ENCODE measurements around the gene ADK.

ADK gene

GRCh38 chr10:74620626-74621025, 469.6 kb downstream of the ADK start:
- no peak overlapping the region for H3K4me3 ChIP-seq (ENCODE audit: low read length)
- no peak for DNase-seq (ENCODE audit: low read depth)
- TF ChIP-seq, protein P1, sequence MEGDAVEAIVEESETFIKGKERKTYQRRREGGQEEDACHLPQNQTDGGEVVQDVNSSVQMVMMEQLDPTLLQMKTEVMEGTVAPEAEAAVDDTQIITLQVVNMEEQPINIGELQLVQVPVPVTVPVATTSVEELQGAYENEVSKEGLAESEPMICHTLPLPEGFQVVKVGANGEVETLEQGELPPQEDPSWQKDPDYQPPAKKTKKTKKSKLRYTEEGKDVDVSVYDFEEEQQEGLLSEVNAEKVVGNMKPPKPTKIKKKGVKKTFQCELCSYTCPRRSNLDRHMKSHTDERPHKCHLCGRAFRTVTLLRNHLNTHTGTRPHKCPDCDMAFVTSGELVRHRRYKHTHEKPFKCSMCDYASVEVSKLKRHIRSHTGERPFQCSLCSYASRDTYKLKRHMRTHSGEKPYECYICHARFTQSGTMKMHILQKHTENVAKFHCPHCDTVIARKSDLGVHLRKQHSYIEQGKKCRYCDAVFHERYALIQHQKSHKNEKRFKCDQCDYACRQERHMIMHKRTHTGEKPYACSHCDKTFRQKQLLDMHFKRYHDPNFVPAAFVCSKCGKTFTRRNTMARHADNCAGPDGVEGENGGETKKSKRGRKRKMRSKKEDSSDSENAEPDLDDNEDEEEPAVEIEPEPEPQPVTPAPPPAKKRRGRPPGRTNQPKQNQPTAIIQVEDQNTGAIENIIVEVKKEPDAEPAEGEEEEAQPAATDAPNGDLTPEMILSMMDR (conservative IDR thresholded peaks at IDR 0.05; ENCODE audit: low read length), result no peak

GRCh38 chr10:74623786-74624185, 472.8 kb downstream of the ADK start:
- TF ChIP-seq, protein P1 (conservative IDR thresholded peaks at IDR 0.05; ENCODE audit: low read length), result no peak
- H3K4me3 ChIP-seq (ENCODE audit: low read length), result no peak overlapping the region
- DNase-seq (ENCODE audit: low read depth), result no peak

GRCh38 chr10:74624501-74624900, 473.5 kb downstream of the ADK start:
- H3K4me3 ChIP-seq (ENCODE audit: low read length), result no peak overlapping the region
- TF ChIP-seq, protein P1 (conservative IDR thresholded peaks at IDR 0.05; ENCODE audit: low read length), result no peak
- DNase-seq (ENCODE audit: low read depth), result no peak

DNA sequence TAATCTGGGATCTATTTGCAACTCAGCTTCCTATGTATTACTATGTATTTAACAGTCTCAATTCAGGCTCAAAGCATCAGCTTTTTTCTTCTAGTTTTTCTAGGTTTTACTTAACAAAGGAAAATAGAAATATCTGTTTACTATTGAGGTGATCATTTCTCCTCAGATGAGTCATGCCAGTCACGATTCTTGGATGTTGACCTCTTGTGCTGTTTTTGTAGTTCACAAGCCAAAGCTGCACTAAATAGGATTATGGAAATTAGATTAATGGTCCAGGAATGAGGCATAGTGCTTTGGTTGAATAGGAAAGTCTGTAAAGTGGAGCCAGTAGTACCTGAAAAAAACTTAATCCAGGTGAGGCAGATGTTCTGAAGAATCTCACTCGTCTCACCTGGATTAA, 477.1 kb downstream of the ADK start:
- no peak for DNase-seq (ENCODE audit: low read depth)
- H3K4me3 ChIP-seq (ENCODE audit: low read length), result no peak overlapping the region
- TF ChIP-seq, protein P1 (conservative IDR thresholded peaks at IDR 0.05; ENCODE audit: low read length), result no peak

GRCh38 chr10:74634995-74635536, 484.0 kb downstream of the ADK start:
- no peak overlapping the region for H3K4me3 ChIP-seq (ENCODE audit: low read length)
- no peak for DNase-seq (ENCODE audit: low read depth)
- TF ChIP-seq, protein P1 (conservative IDR thresholded peaks at IDR 0.05; ENCODE audit: low read length), result no peak

DNA sequence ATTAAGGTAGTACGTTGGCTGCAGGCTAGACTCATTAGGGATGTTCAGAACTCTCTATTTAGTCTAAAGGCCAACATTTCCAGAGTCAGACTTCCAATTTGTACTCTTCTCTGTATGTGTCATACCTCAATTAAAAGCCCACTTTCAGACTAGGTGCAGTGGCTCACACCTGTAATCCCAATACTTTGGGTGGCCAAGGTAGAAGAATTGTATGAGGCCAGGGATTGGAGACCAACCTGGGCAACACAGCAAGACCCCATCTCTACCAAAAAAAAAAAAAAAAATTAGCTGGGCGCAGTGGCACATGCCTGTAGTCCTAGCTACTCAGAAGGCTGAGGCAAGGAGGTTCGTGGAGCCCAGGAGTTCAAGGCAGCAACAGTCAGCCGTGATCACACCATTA, 484.6 kb downstream of the ADK start:
- TF ChIP-seq, protein P1 (conservative IDR thresholded peaks at IDR 0.05; ENCODE audit: low read length), result no peak
- no peak for DNase-seq (ENCODE audit: low read depth)
- H3K4me3 ChIP-seq (ENCODE audit: low read length), result no peak overlapping the region

DNA sequence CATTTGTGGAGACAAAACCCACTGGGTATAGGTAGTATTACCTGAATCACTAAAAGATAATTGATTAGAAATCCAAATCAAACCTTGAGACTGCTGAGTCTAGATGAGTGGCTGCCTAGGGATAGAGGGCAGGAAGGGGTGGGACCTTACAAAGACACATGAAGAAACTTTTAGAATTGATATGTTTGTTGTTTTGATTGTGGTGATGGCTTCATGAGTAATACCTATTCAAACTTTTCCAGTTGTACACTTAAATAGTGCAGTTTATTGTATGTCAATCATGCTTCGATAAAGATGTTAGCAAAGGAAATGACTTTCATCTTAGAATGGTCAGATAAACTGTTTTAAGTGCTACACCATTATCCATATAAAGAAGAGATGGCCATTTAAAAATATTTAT, 486.7 kb downstream of the ADK start:
- H3K4me3 ChIP-seq (ENCODE audit: low read length), result no peak overlapping the region
- TF ChIP-seq, protein P1 (conservative IDR thresholded peaks at IDR 0.05; ENCODE audit: low read length), result no peak
- no peak for DNase-seq (ENCODE audit: low read depth)

Data from AG10803 (cell line).